K562 (cell line): ENCODE results near the gene RNASEH2A. TPM values are rescaled to one million over a fixed set of nuclear protein-coding genes. Genes with fewer than 3 reads are reported as not detected.
A peak's percentile ranks its signal among the peaks of the same experiment; 100 is the strongest.

ENCODE experiments used
- CREBBP ChIP-seq: IDR thresholded peaks from one replicate; pipeline ENCODE4 v1.6.1; 2012; ENCODE audit warnings: low read depth, mild to moderate bottlenecking, control low read depth, inconsistent platforms, low read length
- E4F1 ChIP-seq: fragments of 250-450 bp; sonication (Bioruptor Pico); IDR thresholded peaks from 2 replicates; pipeline ENCODE4 v1.5.0; 2021; ENCODE audit warnings: mild to moderate bottlenecking, borderline replicate concordance
- FOXO4 ChIP-seq: fragments of 450-650 bp; formaldehyde crosslinking; IDR thresholded peaks from 2 replicates; pipeline ENCODE4 v1.4.0; 2020; ENCODE audit warnings: mild to moderate bottlenecking, moderate library complexity
- ILK ChIP-seq: fragments of 450-650 bp; IDR thresholded peaks from 2 replicates; pipeline ENCODE4 v1.6.1; 2016; ENCODE audit warnings: missing genetic modification characterization, low read depth, mild to moderate bottlenecking, missing compliant biosample characterization, moderate library complexity, borderline replicate concordance
- SFPQ ChIP-seq: fragments of 200-400 bp; formaldehyde crosslinking; IDR thresholded peaks from 2 replicates; pipeline ENCODE4 v1.6.1; 2017; ENCODE audit warnings: mild to moderate bottlenecking, low read depth, low read length, moderate library complexity
- SIX5 ChIP-seq, 2 experiments: IDR thresholded peaks; 2 replicates each; pipeline ENCODE4 v1.6.1; 2011; ENCODE audit warnings: low read length in 2 of 2, borderline replicate concordance in 1 of 2, low read depth in 1 of 2, mild to moderate bottlenecking in 1 of 2, moderate library complexity in 1 of 2; ENCODE audit not compliant: insufficient read depth in 1 of 2
- SNIP1 ChIP-seq: fragments of 450-650 bp; IDR thresholded peaks from 2 replicates; pipeline ENCODE4 v1.7.1; 2017; ENCODE audit warnings: low read depth, mild to moderate bottlenecking
- SOX6 ChIP-seq: fragments of 450-650 bp; IDR thresholded peaks from 2 replicates; pipeline ENCODE4 v1.6.1; 2014; ENCODE audit warnings: mild to moderate bottlenecking
- ZBTB1 ChIP-seq: sonication (generic); formaldehyde crosslinking; IDR thresholded peaks from 2 replicates; pipeline ENCODE4 v1.8.1; 2023; ENCODE audit warnings: missing genetic modification reagents, low read depth, mild to moderate bottlenecking, borderline replicate concordance
- ZNF134 ChIP-seq: fragments of 250-450 bp; sonication (Bioruptor Pico); conservative IDR thresholded peaks from 2 replicates; pipeline ENCODE4 v1.4.0; 2020
- ZNF280B ChIP-seq: fragments of 250-450 bp; sonication (Bioruptor Pico); IDR thresholded peaks from 2 replicates; pipeline ENCODE4 v1.5.1; 2021; ENCODE audit warnings: mild to moderate bottlenecking
- ZNF282 ChIP-seq: sonication (generic); formaldehyde crosslinking; IDR thresholded peaks from 2 replicates; pipeline ENCODE4 v1.8.1; 2023; ENCODE audit warnings: missing genetic modification reagents
- ZNF431 ChIP-seq: sonication (generic); formaldehyde crosslinking; IDR thresholded peaks from 2 replicates; pipeline ENCODE4 v1.8.0; 2022; ENCODE audit warnings: mild to moderate bottlenecking, missing genetic modification reagents
- ZNF592 ChIP-seq: fragments of 450-650 bp; IDR thresholded peaks from 2 replicates; pipeline ENCODE4 v1.6.1; 2017; ENCODE audit warnings: antibody characterized with exemption, mild to moderate bottlenecking
- ZSCAN32 ChIP-seq: fragments of 450-650 bp; formaldehyde crosslinking; IDR thresholded peaks from 2 replicates; pipeline ENCODE4 v1.4.0; 2020; ENCODE audit warnings: mild to moderate bottlenecking, moderate library complexity
- polyA plus RNA-seq, 8 experiments: library from polyadenylated mRNA; depleted of rRNA in 4 of 8; stranded (reverse) in 5 of 8; unstranded in 3 of 8; fragments of >200 nt; fragmentation: Nextera tagmentation in 2 of 8; fragmentation: Illumina TruSeq in 1 of 8; extraction: Ambion mirVana in 2 of 8; extraction: Trizol in 1 of 8; gene quantifications; 2 replicates each; pipeline versions ENCODE4 v1.2.1 to v1.2.3, GENCODE V29; 2011 to 2014; ENCODE audit warnings: inconsistent platforms in 1 of 8, missing spikeins in 1 of 8
- total RNA-seq, 7 experiments: library from RNA; depleted of rRNA in 6 of 7; stranded (reverse); fragments of >200 nt in 6 of 7; fragmentation: Illumina TruSeq in 2 of 7; extraction: Trizol in 2 of 7; gene quantifications; 2 replicates each; pipeline versions ENCODE4 v1.2.1 to v1.2.3, GENCODE V29; 2011 to 2021; ENCODE audit warnings: low replicate concordance in 1 of 7

The RNASEH2A gene
- total and polyA plus RNA-seq, 9 of the 15 experiments (the other 6 are each of a cell fraction or from before 2014, with no cell fraction given): 22.3 to 78.0 (median 61.7) TPM

- TF ChIP-seq SFPQ (no peak), ZBTB1 (CRISPR knock-in tag) (peak; percentile 41; the same call in 1 of the 2 replicates), CREBBP (no peak), FOXO4 (CRISPR knock-in tag) (no peak), SOX6 (peak; percentile 20; the same call in 1 of the 2 replicates), ZNF431 (CRISPR knock-in tag) (no peak), SNIP1 (no peak), ZSCAN32 (CRISPR knock-in tag) (no peak), ZNF280B (CRISPR knock-in tag) (no peak), ZNF134 (CRISPR knock-in tag) (no peak), ILK (tag) (no peak), SIX5 (IDR thresholded peaks at IDR 0.05; ENCODE audit: borderline replicate concordance in 1 of 2, insufficient read depth in 1 of 2, low read depth in 1 of 2, low read length in 2 of 2) (no peak), E4F1 (CRISPR knock-in tag) (no peak), ZNF282 (CRISPR knock-in tag) (0 out of 2 replicates have a peak, but pooled peaks have one; percentile 38), ZNF592 (no peak)
These were observed 48.7 kb upstream of the RNASEH2A start (continued) for GRCh38 chr19:12757544-12758274.
